ENCODE results near the gene DOCK4. TPM values are rescaled to one million over a fixed set of nuclear protein-coding genes. Genes with fewer than 3 reads are reported as not detected.

The DOCK4 gene
- total and polyA plus RNA-seq, 2 of the 8 experiments (the other 6 are each of a cell fraction or from before 2014, with no cell fraction given), result 5.1 to 23.6 TPM

GRCh38 chr7:111892588-111892987 lies 313.6 kb downstream of the DOCK4 start:
- no peaks in the 10 kb centered on the region; the same call in 1 of the 2 replicates for H3K23me2 ChIP-seq (ENCODE audit: low read depth, low read length)
- H3K14ac ChIP-seq (ENCODE audit: insufficient read length), result no peak overlapping the region
- H3K56ac ChIP-seq (replicated peaks; ENCODE audit: insufficient read length, low read depth, low read length), result no peak overlapping the region
- no peak overlapping the region for H4K5ac ChIP-seq (ENCODE audit: insufficient read length, low read depth, low read length)
- DNase-seq (ENCODE audit: low read depth in 1 of 2, low spot score in 2 of 2) (no peak), FAIRE-seq (no peak)
- H3K18ac ChIP-seq (ENCODE audit: extremely low read depth, low read length), result no peak overlapping the region
- H3K27me3 ChIP-seq (replicated peaks in 1 of 4; ENCODE audit: control insufficient read depth in 3 of 4, extremely low read depth in 1 of 4, insufficient read depth in 3 of 4, low read length in 3 of 4), result peaks cover 0 to 1% (median 0%) of the 10 kb centered on the region in 4 experiments; a peak in 1 of 7 replicates
- TF ChIP-seq RBBP5 (IDR thresholded peaks at IDR 0.05; ENCODE audit: borderline replicate concordance, low read depth, low read length) (no peak), HDAC2 (IDR thresholded peaks at IDR 0.05; ENCODE audit: borderline replicate concordance in 1 of 2, low read depth in 2 of 2, low read length in 2 of 2) (no peak)
- no peaks in the 10 kb centered on the region for H3K9me3 ChIP-seq (ENCODE audit: insufficient read depth in 2 of 2, low read depth in 1 of 2, low read length in 1 of 2)
- no peak overlapping the region for H3K23ac ChIP-seq (ENCODE audit: insufficient read length)
- H2BK15ac ChIP-seq (ENCODE audit: low read length), result no peak overlapping the region
- H3K27ac ChIP-seq (ENCODE audit: low read depth, low read length), result no peak overlapping the region
- WGBS, 2 experiments (ENCODE audit: extremely low coverage in 1 of 2, insufficient coverage in 1 of 2, insufficient read length in 1 of 2, insufficient replicate concordance in 2 of 2, low coverage in 1 of 2, low lambda C conversion rate in 2 of 2, missing lambda C conversion rate in 1 of 2), result 98% methylated on average over 3 of the region's 3 CpGs; no CpG with 5 or more reads in 1 of the 2 experiments
- no peak overlapping the region for H2AK5ac ChIP-seq (ENCODE audit: low read depth, low read length)
- H2BK12ac ChIP-seq (ENCODE audit: low read depth, low read length), result no peak overlapping the region
- no peaks in the 10 kb centered on the region for H3K79me1 ChIP-seq (ENCODE audit: low read depth, low read length)
- H2BK120ac ChIP-seq (replicated peaks; ENCODE audit: low read depth, low read length), result no peak overlapping the region
- H4K8ac ChIP-seq (ENCODE audit: extremely low read depth, insufficient read depth, low read length), result no peak overlapping the region
- H3K4me2 ChIP-seq (ENCODE audit: insufficient read depth in 1 of 2, low read depth in 2 of 2, low read length in 2 of 2), result no peak overlapping the region
- H2BK5ac ChIP-seq (ENCODE audit: low read depth, low read length), result no peak overlapping the region
- no peak overlapping the region for H2AFZ ChIP-seq (ENCODE audit: low read length)
- H4K91ac ChIP-seq (replicated peaks; ENCODE audit: insufficient read length, low read length), result no peak overlapping the region
- no peak overlapping the region for H3K9ac ChIP-seq (replicated peaks in 1 of 4; ENCODE audit: extremely low read depth in 1 of 4, low read depth in 3 of 4, low read length in 3 of 4)
- no peaks in the 10 kb centered on the region for H4K20me1 ChIP-seq (replicated peaks in 1 of 2; ENCODE audit: control insufficient read depth in 1 of 2, insufficient read depth in 2 of 2, low read length in 2 of 2)
- ChIA-PET CTCF (ENCODE audit: partially characterized antibody) (interaction anchor here (0.7 to 1.1 kb wide), 2 partner anchors 8 to 129 kb away, joined by 3 to 4 read pairs; no protein-coding TSS in a partner anchor), POLR2A (ENCODE audit: partially characterized antibody) (interaction anchor here (0.8 kb wide), 1 partner anchor 153 kb away, joined by 5 read pairs; no protein-coding TSS in a partner anchor)
- H3K79me2 ChIP-seq (ENCODE audit: control insufficient read depth in 1 of 2, insufficient read depth in 2 of 2, low read length in 2 of 2), result no peaks in the 10 kb centered on the region
- no peak overlapping the region for H2BK20ac ChIP-seq (ENCODE audit: low read length)
- H3K4me3 ChIP-seq (ENCODE audit: extremely low read depth in 1 of 4, insufficient read depth in 2 of 4, low read depth in 3 of 4, low read length in 4 of 4), result no peak overlapping the region
- H3K36me3 ChIP-seq (ENCODE audit: control insufficient read depth in 2 of 4, insufficient read depth in 4 of 4, low read length in 3 of 4), result no peaks in the 10 kb centered on the region
- no peaks in the 10 kb centered on the region for H3K4me1 ChIP-seq (replicated peaks in 1 of 4; ENCODE audit: control insufficient read depth in 3 of 4, insufficient read depth in 4 of 4, low read length in 3 of 4)
- no peak overlapping the region for H3K4ac ChIP-seq (replicated peaks; ENCODE audit: insufficient read length, low read depth, low read length)

Measured in H1 (cell line).